PC-3 (cell line): Measurements from ENCODE around the gene RTBDN. TPM values are rescaled to one million over a fixed set of nuclear protein-coding genes. Genes with fewer than 3 reads are reported as not detected.
A peak's percentile ranks its signal among the peaks of the same experiment; 100 is the strongest.

ENCODE experiments used
- ATAC-seq: fragments of 200-7000 bp; cut with Tn5 transposase; 2 replicates; pipeline ENCODE4 v1.9.1; 2020; ENCODE audit warnings: mild to moderate bottlenecking, moderate library complexity
- BruUV-seq: library from RNA; stranded (reverse); fragments of 400-500 nt; replicated peaks from 2 replicates; lab custom pipeline; 2021; lab: Mats Ljungman, UMichigan
- CTCF ChIA-PET: fragments of 300-600 bp; sonication (Branson Sonifier 250); formaldehyde crosslinking; loops from one replicate; lab custom pipeline; 2022; ENCODE audit warnings: antibody characterized with exemption; lab: Charles Lee
- POLR2A ChIA-PET: fragments of 300-600 bp; sonication (Branson Sonifier 250); formaldehyde crosslinking; loops from one replicate; lab custom pipeline; 2022; ENCODE audit warnings: antibody characterized with exemption; ENCODE audit not compliant: unreplicated experiment; lab: Charles Lee
- DNase-seq: peaks from one replicate; pipeline ENCODE4 v3.0.0-alpha.2; 2015
- H2AFZ ChIP-seq: fragments of 300-600 bp; sonication (generic); 2 replicates; pipeline ENCODE4 v1.6.0; 2016; ENCODE audit warnings: antibody characterized with exemption, low read length
- H3F3A ChIP-seq: fragments of 300-600 bp; sonication (generic); one replicate; pipeline ENCODE4 v1.6.0; 2017; ENCODE audit warnings: antibody characterized with exemption, low read length, control low read depth, mild to moderate bottlenecking; ENCODE audit not compliant: unreplicated experiment
- H3K27ac ChIP-seq: fragments of 300-600 bp; sonication (generic); 2 replicates; pipeline ENCODE4 v1.5.1; 2016; ENCODE audit warnings: mild to moderate bottlenecking, low read length
- H3K27me3 ChIP-seq: fragments of 300-600 bp; sonication (generic); 2 replicates; pipeline ENCODE4 v1.6.1; 2016; ENCODE audit warnings: low read length, mixed read lengths
- H3K36me3 ChIP-seq: fragments of 300-600 bp; sonication (generic); 2 replicates; pipeline ENCODE4 v1.6.1; 2016; ENCODE audit warnings: low read depth, mixed run types, low read length, mixed read lengths
- H3K4me1 ChIP-seq: fragments of 300-600 bp; sonication (generic); 2 replicates; pipeline ENCODE4 v1.5.1; 2016; ENCODE audit warnings: low read length; ENCODE audit not compliant: insufficient read depth
- H3K4me2 ChIP-seq: fragments of 300-600 bp; sonication (generic); 2 replicates; pipeline ENCODE4 v1.6.0; 2016; ENCODE audit warnings: low read length
- H3K4me3 ChIP-seq: fragments of 300-600 bp; sonication (generic); 2 replicates; pipeline ENCODE4 v1.5.1; 2016; ENCODE audit warnings: mild to moderate bottlenecking, low read length, mixed read lengths
- H3K79me2 ChIP-seq: fragments of 300-600 bp; sonication (generic); 2 replicates; pipeline ENCODE4 v1.6.1; 2017; ENCODE audit warnings: low read length, mixed read lengths
- H3K9ac ChIP-seq: fragments of 300-600 bp; sonication (generic); 2 replicates; pipeline ENCODE4 v1.6.0; 2016; ENCODE audit warnings: mild to moderate bottlenecking, low read length
- H3K9me2 ChIP-seq: fragments of 300-600 bp; sonication (generic); replicated peaks from 2 replicates; pipeline ENCODE4 v1.6.1; 2016; ENCODE audit warnings: mixed run types, low read length, mixed read lengths
- H3K9me3 ChIP-seq: fragments of 300-600 bp; sonication (generic); 2 replicates; pipeline ENCODE4 v1.6.1; 2016; ENCODE audit warnings: low read length, mixed read lengths
- H4K20me1 ChIP-seq: fragments of 300-600 bp; sonication (generic); 2 replicates; pipeline ENCODE4 v1.6.1; 2016; ENCODE audit warnings: low read length, mixed read lengths
- EZH2 ChIP-seq: fragments of 300-600 bp; sonication (generic); IDR thresholded peaks from one replicate; pipeline ENCODE4 v1.6.1; 2017; ENCODE audit warnings: antibody characterized with exemption, mild to moderate bottlenecking, low read length; ENCODE audit not compliant: unreplicated experiment
- EZH2phosphoT487 ChIP-seq: fragments of 300-600 bp; sonication (generic); IDR thresholded peaks from 2 replicates; pipeline ENCODE4 v1.6.1; 2018; ENCODE audit warnings: mild to moderate bottlenecking, antibody characterized with exemption, low read length, borderline replicate concordance
- intact Hi-C: fragments of 100-400 bp; cut with micrococcal nuclease; formaldehyde crosslinking; loops from 2 replicates; pipeline ENCODE4 v1.9.0; 2023
- total RNA-seq: library from RNA; depleted of rRNA; stranded (reverse); fragments of >200 nt; gene quantifications from 2 replicates; pipeline ENCODE4 v1.2.3, GENCODE V29; 2014
- TF ChIP-seq, protein P1 (sequence below): fragments of 300-600 bp; sonication (generic); conservative IDR thresholded peaks from 2 replicates; pipeline ENCODE4 v1.5.1; 2017; ENCODE audit warnings: antibody characterized with exemption, low read depth, mild to moderate bottlenecking, low read length

RTBDN gene
- total RNA-seq, 1 experiment from 2014 or later = 3.7 TPM

GRCh38 chr19:12800923-12801465 is 33.4 kb downstream of the RTBDN start:
- ChIA-PET CTCF (interaction anchor here (1.1 kb wide), 1 partner anchor 47 kb away, joined by 3 read pairs; no protein-coding TSS in a partner anchor), POLR2A (interaction anchor here (0.6 kb wide), 1 partner anchor 35 kb away, joined by 4 read pairs; no protein-coding TSS in a partner anchor)
- H3K4me2 ChIP-seq = peak overlapping the region; percentile 91
- ATAC-seq = peak; percentile 24
- H3F3A ChIP-seq = no peaks in the 10 kb centered on the region
- H3K79me2 ChIP-seq = peaks cover 28% of the 10 kb centered on the region
- no peaks in the 10 kb centered on the region for H3K9me2 ChIP-seq
- peak overlapping the region; percentile 84 for H3K9ac ChIP-seq
- H3K4me1 ChIP-seq = peaks cover 19% of the 10 kb centered on the region
- H3K36me3 ChIP-seq = peaks cover 15% of the 10 kb centered on the region
- intact Hi-C loops = loop anchor here (5.0 kb wide), 1 partner anchor 36 kb away; the partner anchor contains the start of gene MAST1
- H3K27me3 ChIP-seq = no peaks in the 10 kb centered on the region
- H4K20me1 ChIP-seq = no peaks in the 10 kb centered on the region
- H3K4me3 ChIP-seq = peak overlapping the region; percentile 81
- TF ChIP-seq, protein P1, sequence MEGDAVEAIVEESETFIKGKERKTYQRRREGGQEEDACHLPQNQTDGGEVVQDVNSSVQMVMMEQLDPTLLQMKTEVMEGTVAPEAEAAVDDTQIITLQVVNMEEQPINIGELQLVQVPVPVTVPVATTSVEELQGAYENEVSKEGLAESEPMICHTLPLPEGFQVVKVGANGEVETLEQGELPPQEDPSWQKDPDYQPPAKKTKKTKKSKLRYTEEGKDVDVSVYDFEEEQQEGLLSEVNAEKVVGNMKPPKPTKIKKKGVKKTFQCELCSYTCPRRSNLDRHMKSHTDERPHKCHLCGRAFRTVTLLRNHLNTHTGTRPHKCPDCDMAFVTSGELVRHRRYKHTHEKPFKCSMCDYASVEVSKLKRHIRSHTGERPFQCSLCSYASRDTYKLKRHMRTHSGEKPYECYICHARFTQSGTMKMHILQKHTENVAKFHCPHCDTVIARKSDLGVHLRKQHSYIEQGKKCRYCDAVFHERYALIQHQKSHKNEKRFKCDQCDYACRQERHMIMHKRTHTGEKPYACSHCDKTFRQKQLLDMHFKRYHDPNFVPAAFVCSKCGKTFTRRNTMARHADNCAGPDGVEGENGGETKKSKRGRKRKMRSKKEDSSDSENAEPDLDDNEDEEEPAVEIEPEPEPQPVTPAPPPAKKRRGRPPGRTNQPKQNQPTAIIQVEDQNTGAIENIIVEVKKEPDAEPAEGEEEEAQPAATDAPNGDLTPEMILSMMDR = 0 out of 2 replicates have a peak, but pooled peaks have one; percentile 29
- no peak for TF ChIP-seq EZH2phosphoT487
- TF ChIP-seq EZH2 = no peak
- no peaks in the 10 kb centered on the region for H3K9me3 ChIP-seq
- TSS peak; percentile 53 for BruUV-seq
- DNase-seq = peak; percentile 22
- peak overlapping the region; percentile 91 for H2AFZ ChIP-seq
- H3K27ac ChIP-seq = no peak overlapping the region; the same call in 1 of the 2 replicates

- H3K4me2 ChIP-seq = peak overlapping the region; percentile 91
- CTCF ChIA-PET = interaction anchor here (1.1 kb wide), 1 partner anchor 47 kb away, joined by 3 read pairs; no protein-coding TSS in a partner anchor
- H4K20me1 ChIP-seq = no peaks in the 10 kb centered on the region
- no peak overlapping the region for H3K27ac ChIP-seq
- no peaks in the 10 kb centered on the region for H3K9me2 ChIP-seq
- peaks cover 15% of the 10 kb centered on the region for H3K36me3 ChIP-seq
- no peaks in the 10 kb centered on the region for H3K27me3 ChIP-seq
- POLR2A ChIA-PET = interaction anchor here (0.6 kb wide), 1 partner anchor 34 kb away, joined by 4 read pairs; no protein-coding TSS in a partner anchor
- H3K4me3 ChIP-seq = peak overlapping the region; percentile 81
- intact Hi-C loops = loop anchor here (5.0 kb wide), 1 partner anchor 37 kb away; the partner anchor contains the start of gene MAST1
- TF ChIP-seq EZH2phosphoT487 = no peak
- no peak for TF ChIP-seq EZH2
- TF ChIP-seq, protein P1 = no peak
- peak overlapping the region; percentile 84; the same call in 1 of the 2 replicates for H3K9ac ChIP-seq
- H3K9me3 ChIP-seq = no peaks in the 10 kb centered on the region
- H3K4me1 ChIP-seq = peaks cover 20% of the 10 kb centered on the region
- peaks cover 28% of the 10 kb centered on the region for H3K79me2 ChIP-seq
- no peaks in the 10 kb centered on the region for H3F3A ChIP-seq
- ATAC-seq = no peak
- no TSS peak for BruUV-seq
- H2AFZ ChIP-seq = no peak overlapping the region
- DNase-seq = no peak
Observed at GRCh38 chr19:12800466-12800770, 34.0 kb downstream of the RTBDN start.
